GM12865 (cell line): ENCODE data around the gene MID1.

Source experiments
- DNase-seq: peaks from one replicate; pipeline ENCODE4 v3.0.0; 2010; ENCODE audit warnings: low read depth
- H3K4me3 ChIP-seq: 2 replicates; pipeline ENCODE4 v1.5.1; 2011; ENCODE audit warnings: mild to moderate bottlenecking, low read depth, low read length, control low read depth
- CTCF ChIP-seq: IDR thresholded peaks from 2 replicates; pipeline ENCODE4 v1.5.1; 2011; ENCODE audit warnings: low read length, control low read depth, low read depth, inconsistent platforms; ENCODE audit not compliant: insufficient read depth; ENCODE audit errors: missing control alignments

Gene MID1

GRCh38 chrX:10444204-10444603 lies 176.2 kb downstream of the MID1 start:
- no peak for TF ChIP-seq CTCF
- no peak for DNase-seq
- no peak overlapping the region for H3K4me3 ChIP-seq

DNA sequence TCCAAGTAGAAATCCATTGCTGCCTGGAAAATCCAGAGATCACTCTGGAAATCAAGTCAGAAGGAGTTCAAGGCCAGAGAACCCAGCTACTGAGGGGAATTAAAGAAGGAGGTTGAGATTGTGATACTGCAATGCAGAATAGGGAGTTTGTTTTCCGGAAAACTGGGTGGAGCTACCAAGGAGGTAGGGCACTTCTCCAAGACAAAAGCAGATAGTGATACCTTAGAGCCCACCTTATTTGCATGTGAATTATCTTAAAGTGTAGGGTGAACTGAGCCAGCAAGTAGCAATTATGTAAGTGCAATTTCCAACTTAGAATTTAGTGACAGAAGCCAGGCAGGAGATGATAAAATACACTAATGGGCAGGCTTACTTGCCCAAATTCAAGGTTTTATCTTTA lies 178.9 kb downstream of the MID1 start:
- no peak for DNase-seq
- H3K4me3 ChIP-seq, result no peak overlapping the region
- TF ChIP-seq CTCF, result no peak

DNA sequence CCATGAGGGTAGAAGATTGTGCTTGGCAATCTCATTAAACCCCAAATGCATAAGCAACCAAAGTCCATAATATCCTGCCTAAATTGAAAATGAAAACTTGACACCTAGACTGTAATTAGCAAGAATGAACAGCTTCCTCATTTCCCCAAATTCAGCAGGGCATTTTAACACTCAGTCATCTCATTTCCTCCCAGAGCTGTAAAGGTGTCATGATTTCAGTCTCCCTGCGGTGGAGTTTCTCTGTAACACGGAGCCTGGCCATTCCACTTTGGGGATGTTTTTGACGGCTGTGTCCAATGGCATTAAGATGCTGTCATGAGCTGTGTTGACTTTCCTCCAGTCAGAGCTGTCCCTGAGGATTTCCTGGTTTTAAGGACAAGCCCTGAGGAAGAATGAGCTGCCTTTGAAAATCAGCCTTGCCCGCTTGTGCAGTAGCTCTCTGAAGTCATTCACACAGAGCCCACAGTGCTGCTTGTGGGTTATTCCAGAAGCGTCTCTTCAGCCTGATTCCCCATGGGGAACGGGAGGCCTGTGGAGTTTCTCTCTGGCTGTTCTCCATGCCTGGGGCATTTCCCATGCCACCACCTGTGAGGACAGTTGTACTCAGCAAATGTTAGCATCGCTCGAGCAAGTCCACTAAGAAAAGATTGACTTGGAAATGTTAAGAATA lies 187.0 kb downstream of the MID1 start:
- no peak overlapping the region for H3K4me3 ChIP-seq
- TF ChIP-seq CTCF, result no peak
- no peak for DNase-seq

DNA sequence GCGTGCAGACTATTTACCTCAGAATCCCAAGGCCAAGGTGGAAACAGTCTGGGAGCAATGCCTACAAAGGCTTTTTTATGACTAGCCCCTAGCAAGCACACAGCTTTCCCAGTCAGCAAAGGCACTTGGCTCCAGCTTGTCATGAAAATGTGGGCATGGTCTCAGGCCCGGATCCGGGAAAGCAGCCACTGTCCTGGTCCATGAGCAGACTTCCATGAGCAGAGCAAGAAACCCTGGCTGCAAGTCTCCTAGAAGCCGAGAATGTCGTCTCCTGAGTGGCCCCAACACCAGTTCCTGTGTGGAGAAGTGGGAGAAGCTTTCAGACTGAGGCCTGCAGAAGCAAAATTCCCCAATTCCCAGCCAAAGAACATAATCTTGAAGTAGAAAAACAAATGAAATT lies 190.5 kb downstream of the MID1 start:
- DNase-seq, result no peak
- no peak overlapping the region for H3K4me3 ChIP-seq
- no peak for TF ChIP-seq CTCF

GRCh38 chrX:10427249-10427648 lies 193.1 kb downstream of the MID1 start:
- DNase-seq, result no peak
- H3K4me3 ChIP-seq, result no peak overlapping the region
- no peak for TF ChIP-seq CTCF

- H3K4me3 ChIP-seq, result no peak overlapping the region
- no peak for TF ChIP-seq CTCF
- no peak for DNase-seq
Measured at GRCh38 chrX:10423716-10424115, 196.7 kb downstream of the MID1 start.

- no peak overlapping the region for H3K4me3 ChIP-seq
- TF ChIP-seq CTCF, result no peak
- DNase-seq, result no peak
Measured at GRCh38 chrX:10420134-10420533, 200.3 kb downstream of the MID1 start.
